Ovary (tissue), 9 donors: ENCODE measurements around the gene FRAT2. TPM values are rescaled to one million over a fixed set of nuclear protein-coding genes. Genes with fewer than 3 reads are reported as not detected.

Experiments
- DNase-seq, 5 donors: peaks; one replicate each; pipeline ENCODE4 v3.0.0-alpha.2; 2019 to 2020
- H3K27ac ChIP-seq, 2 donors: fragments of 200-600 bp; one replicate each; pipeline versions ENCODE4 v1.5.1 to v1.8.0; 2019 to 2022
- H3K27me3 ChIP-seq: fragments of 200-600 bp; one replicate; pipeline ENCODE4 v1.8.0; 2022
- H3K36me3 ChIP-seq: fragments of 200-600 bp; sonication (generic); one replicate; pipeline ENCODE4 v1.5.1; 2019
- H3K4me1 ChIP-seq: one replicate; pipeline ENCODE4 v1.8.1; 2013; ENCODE audit warnings: mild to moderate bottlenecking, moderate library complexity; ENCODE audit not compliant: insufficient read depth
- H3K4me3 ChIP-seq: fragments of 200-600 bp; sonication (generic); one replicate; pipeline ENCODE4 v1.5.1; 2017
- H3K9me3 ChIP-seq, 2 donors: fragments of 200-600 bp in 1 of 2; sonication (generic) in 1 of 2; one replicate each; pipeline versions ENCODE4 v1.5.1 to v1.8.1; 2013 to 2019; ENCODE audit warnings: mild to moderate bottlenecking in 1 of 2, moderate library complexity in 1 of 2
- EP300 ChIP-seq: sonication (generic); formaldehyde crosslinking; IDR thresholded peaks from one replicate; pipeline ENCODE4 v1.6.1; 2017; ENCODE audit warnings: antibody characterized with exemption
- POLR2A ChIP-seq: fragments of 450-650 bp; IDR thresholded peaks from one replicate; pipeline ENCODE4 v1.6.1; 2017; ENCODE audit warnings: antibody characterized with exemption, mild to moderate bottlenecking, moderate library complexity
- WGBS, 3 donors: extraction: QIAGEN DNeasy Blood & Tissue Kit in 1 of 3; methylation state at CpG; one replicate each; pipeline versions ENCODE4 v1.1.5 to v1.1.7; 2013 to 2017; 5-methylcytosine and 5-hydroxymethylcytosine counted together
- intact Hi-C, 4 donors: fragments of 100-400 bp; cut with DNase I; formaldehyde crosslinking; loops; one replicate each; pipeline versions ENCODE4 v1.11.0 to v1.15.1; 2022 to 2023
- polyA plus RNA-seq, 2 donors: library from polyadenylated mRNA; stranded (reverse); fragments of 200-250 nt in 1 of 2; fragments of 350-450 nt in 1 of 2; fragmentation: Illumina TruSeq in 1 of 2; extraction: RNeasy Lipid Tissue Mini Kit (QIAGEN cat#74804) in 1 of 2; gene quantifications; one replicate each; pipeline ENCODE4 v1.2.3, GENCODE V29; 2013 to 2014
- total RNA-seq, 7 donors: library from RNA; depleted of rRNA in 2 of 7; stranded (reverse); fragments of >200 nt in 2 of 7; fragmentation: NEBNext Ultra II Directional in 3 of 7; extraction: Animal tissue kit (Norgen Biotek cat#: 25700) in 3 of 7; gene quantifications; one replicate each; pipeline versions ENCODE4 v1.1.0 to v1.2.4, GENCODE V29; 2016 to 2023
- TF ChIP-seq, protein P1 (sequence below), 3 donors: fragments of 450-650 bp in 2 of 3; fragments of 200-600 bp in 1 of 3; IDR thresholded peaks; one replicate each; pipeline versions ENCODE4 v1.5.1 to v1.8.0; 2016 to 2022; ENCODE audit warnings: antibody characterized with exemption in 3 of 3, mild to moderate bottlenecking in 1 of 3
- donor health status: DM: no; HTN: no; CAD: no; lungs with moderate emphysema.
- donor health status: DM: no; HTN: no; CAD: no.
- donor health status: Bipolar disorder and iron deficiency.
- donor health status: DM: yes; HTN: yes; CAD: no.
- donor health status: DM: no; HTN: no; CAD: no.
- donor health status: DM: yes; HTN: yes; CAD: no.

Gene FRAT2
- total and polyA plus RNA-seq, 9 donors: 3.2 to 16.8 (median 6.5) TPM

DNA sequence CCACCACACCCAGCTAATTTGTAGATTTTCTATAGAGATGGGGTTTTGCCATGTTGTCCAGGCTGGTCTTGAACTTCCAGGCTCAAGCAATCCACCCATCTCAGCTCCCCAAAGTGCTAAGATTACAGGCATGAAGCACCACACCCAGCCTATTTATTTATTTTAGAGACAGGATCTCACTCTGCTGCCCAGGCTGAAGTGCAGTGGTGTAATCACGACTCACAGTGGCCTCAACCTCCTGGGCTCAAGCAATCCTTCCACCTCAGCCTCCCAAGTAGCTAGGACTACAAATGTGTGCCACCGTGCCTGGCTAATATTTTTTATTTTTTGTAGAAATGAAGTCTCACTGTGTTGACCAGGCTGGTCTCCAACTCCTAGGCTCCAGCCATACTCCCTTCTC, 6.9 kb upstream of the FRAT2 start:
- intact Hi-C loops: no loop called here
- Histone ChIP-seq H3K9me3 (no peaks in the 10 kb centered on the region), H3K4me3 (no peak overlapping the region), H3K4me1 (no peaks in the 10 kb centered on the region), H3K27me3 (no peaks in the 10 kb centered on the region), H3K27ac (no peak overlapping the region), H3K36me3 (no peaks in the 10 kb centered on the region)
- 54 to 74% (median 71%) methylated on average over 2 of the region's 2 CpGs for WGBS, 3 donors
- no peak for DNase-seq
- TF ChIP-seq EP300 (no peak), POLR2A (no peak)
- TF ChIP-seq, protein P1, sequence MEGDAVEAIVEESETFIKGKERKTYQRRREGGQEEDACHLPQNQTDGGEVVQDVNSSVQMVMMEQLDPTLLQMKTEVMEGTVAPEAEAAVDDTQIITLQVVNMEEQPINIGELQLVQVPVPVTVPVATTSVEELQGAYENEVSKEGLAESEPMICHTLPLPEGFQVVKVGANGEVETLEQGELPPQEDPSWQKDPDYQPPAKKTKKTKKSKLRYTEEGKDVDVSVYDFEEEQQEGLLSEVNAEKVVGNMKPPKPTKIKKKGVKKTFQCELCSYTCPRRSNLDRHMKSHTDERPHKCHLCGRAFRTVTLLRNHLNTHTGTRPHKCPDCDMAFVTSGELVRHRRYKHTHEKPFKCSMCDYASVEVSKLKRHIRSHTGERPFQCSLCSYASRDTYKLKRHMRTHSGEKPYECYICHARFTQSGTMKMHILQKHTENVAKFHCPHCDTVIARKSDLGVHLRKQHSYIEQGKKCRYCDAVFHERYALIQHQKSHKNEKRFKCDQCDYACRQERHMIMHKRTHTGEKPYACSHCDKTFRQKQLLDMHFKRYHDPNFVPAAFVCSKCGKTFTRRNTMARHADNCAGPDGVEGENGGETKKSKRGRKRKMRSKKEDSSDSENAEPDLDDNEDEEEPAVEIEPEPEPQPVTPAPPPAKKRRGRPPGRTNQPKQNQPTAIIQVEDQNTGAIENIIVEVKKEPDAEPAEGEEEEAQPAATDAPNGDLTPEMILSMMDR (IDR thresholded peaks at IDR 0.05): no peak

DNA sequence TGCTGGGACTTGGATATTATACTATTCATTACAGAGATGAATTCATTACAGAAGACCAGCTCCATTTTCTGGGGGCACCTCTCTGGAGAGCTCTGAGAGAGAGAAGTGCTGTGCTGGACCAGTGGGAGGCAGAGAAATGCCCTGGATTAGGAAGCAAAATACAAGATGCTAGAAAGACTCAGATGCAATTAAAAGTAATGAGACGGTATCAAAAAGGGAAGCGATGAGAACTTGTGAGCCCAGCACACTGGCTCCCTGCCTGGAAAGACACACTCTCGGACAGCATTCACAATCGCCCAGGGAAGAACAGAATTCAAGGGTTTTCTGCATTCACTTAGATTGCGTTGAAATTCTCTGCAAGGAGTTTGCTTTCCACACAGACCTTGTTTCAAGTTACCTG, 3.5 kb upstream of the FRAT2 start:
- intact Hi-C loops: loop anchor here in 1 of 4 donors (10.0 kb wide), 1 partner anchor 53 kb away; no protein-coding TSS in a partner anchor
- Histone ChIP-seq H3K27me3 (no peaks in the 10 kb centered on the region), H3K4me1 (no peaks in the 10 kb centered on the region), H3K27ac (no peak overlapping the region), H3K4me3 (no peak overlapping the region), H3K36me3 (no peaks in the 10 kb centered on the region), H3K9me3 (no peaks in the 10 kb centered on the region)
- 16 to 20% (median 19%) methylated on average over 5 of the region's 5 CpGs for WGBS, 3 donors
- no peak for DNase-seq
- TF ChIP-seq EP300 (no peak), POLR2A (no peak)
- TF ChIP-seq, protein P1 (IDR thresholded peaks at IDR 0.05): no peak

DNA sequence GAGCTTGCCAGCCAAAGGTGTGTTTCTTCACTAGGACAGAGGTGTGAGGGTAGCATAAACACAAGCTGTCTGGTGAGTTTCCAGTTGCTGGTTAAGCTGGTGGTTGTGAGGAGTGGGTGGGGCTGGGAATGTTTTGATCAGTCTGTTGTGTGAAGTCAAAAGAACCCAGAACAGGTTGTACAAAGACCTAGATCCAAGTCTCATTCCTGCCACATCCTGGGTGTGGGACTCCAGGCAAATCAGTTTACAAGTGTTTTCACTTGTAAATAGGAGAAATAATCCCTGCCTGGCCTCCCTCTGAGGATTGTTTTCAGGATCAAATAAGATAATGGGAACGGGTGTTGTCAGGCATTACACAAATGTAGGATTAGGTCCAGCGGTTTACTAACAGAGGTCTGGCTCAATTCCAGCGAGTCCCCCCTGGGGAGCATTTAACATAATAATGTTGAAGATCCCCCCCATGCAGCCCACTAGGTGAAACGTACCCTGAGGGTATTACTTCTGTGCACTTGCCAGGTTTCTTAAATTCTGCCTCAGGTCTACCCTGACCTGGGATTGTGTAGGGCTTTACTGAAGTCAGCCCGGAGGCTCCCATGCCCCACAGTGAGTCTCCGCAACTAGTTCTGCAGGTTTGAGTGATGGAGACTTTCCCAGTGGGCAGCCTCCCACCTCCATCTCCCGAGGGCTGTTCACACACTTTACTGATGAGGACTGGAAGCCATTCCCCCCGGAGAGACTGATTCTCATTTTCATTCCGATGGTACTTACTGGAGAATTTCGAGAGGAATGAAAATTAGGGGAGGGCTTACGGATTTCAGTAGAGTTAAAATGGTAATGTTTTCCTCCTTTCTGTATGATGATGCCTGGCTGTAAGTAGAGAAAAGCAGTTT, 2.7 kb upstream of the FRAT2 start:
- no peaks in the 10 kb centered on the region for H3K27me3 ChIP-seq
- DNase-seq: peak in 1 of 5 donors; percentile 19
- WGBS, 3 donors: 8 to 12% (median 12%) methylated on average over 11 of the region's 11 CpGs
- no peak overlapping the region for H3K27ac ChIP-seq
- TF ChIP-seq, protein P1 (IDR thresholded peaks at IDR 0.05): no peak
- TF ChIP-seq EP300: no peak
- no peak for TF ChIP-seq POLR2A
- no peaks in the 10 kb centered on the region for H3K9me3 ChIP-seq
- intact Hi-C loops: loop anchor here in 1 of 4 donors (10.0 kb wide), 1 partner anchor 52 kb away; no protein-coding TSS in a partner anchor
- H3K4me1 ChIP-seq: peaks cover 1% of the 10 kb centered on the region
- no peaks in the 10 kb centered on the region for H3K36me3 ChIP-seq
- no peak overlapping the region for H3K4me3 ChIP-seq

DNA sequence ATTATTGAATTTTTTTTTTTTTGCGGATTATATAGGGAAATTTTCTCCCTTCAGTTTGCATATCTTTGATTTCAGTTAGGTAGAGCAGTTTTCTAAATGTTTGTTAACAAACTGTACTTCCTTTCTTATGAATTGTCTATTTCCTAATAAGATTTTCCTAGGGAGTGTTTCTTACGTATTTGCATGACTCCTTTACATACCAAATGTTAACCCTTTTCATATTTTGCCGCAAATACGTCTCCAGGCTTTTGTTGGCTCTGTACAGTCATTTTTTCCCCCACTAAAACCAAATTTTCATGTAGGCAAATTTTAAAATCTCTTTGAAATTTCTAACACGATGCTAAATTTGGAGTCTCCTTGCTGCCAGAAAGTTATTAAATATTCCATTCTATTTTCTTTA, 1.9 kb upstream of the FRAT2 start:
- TF ChIP-seq, protein P1 (IDR thresholded peaks at IDR 0.05): no peak
- no peak for TF ChIP-seq POLR2A
- TF ChIP-seq EP300: no peak
- WGBS, 3 donors: 28 to 38% (median 29%) methylated on average over 5 of the region's 5 CpGs
- H3K4me1 ChIP-seq: peaks cover 6% of the 10 kb centered on the region

More for the DNA sequence above, 1.9 kb upstream of the FRAT2 start:
- Histone ChIP-seq H3K9me3 (no peaks in the 10 kb centered on the region), H3K36me3 (no peaks in the 10 kb centered on the region), H3K4me3 (no peak overlapping the region), H3K27ac (no peak overlapping the region), H3K27me3 (no peaks in the 10 kb centered on the region)
- DNase-seq: no peak
- intact Hi-C loops: loop anchor here in 1 of 4 donors (10.0 kb wide), 1 partner anchor 52 kb away; no protein-coding TSS in a partner anchor
